Right ventricle myocardium superior (tissue), 1 donor: ENCODE data around the gene LRRK1. TPM values are rescaled to one million over a fixed set of nuclear protein-coding genes. Genes with fewer than 3 reads are reported as not detected.

Experiments used
- ATAC-seq: fragments of 200-7000 bp; cut with Tn5 transposase; one replicate; pipeline ENCODE4 v1.9.1; 2020; ENCODE audit warnings: mild to moderate bottlenecking; ENCODE audit not compliant: poor library complexity
- DNase-seq: peaks from one replicate; pipeline ENCODE4 v3.0.0-alpha.2; 2020
- intact Hi-C: fragments of 100-400 bp; cut with DNase I; formaldehyde crosslinking; loops from one replicate; pipeline ENCODE4 v1.11.2; 2022
- total RNA-seq: library from RNA; stranded (reverse); fragmentation: NEBNext Ultra II Directional; extraction: Animal tissue kit (Norgen Biotek cat#: 25700); gene quantifications from one replicate; pipeline ENCODE4 v1.2.1, GENCODE V29; 2021
- donor health status: DM: no; HTN: yes; CAD: no; lungs with severe emphysema.

LRRK1 gene
- total RNA-seq, 1 donor from 2014 or later = 3.0 TPM

DNA sequence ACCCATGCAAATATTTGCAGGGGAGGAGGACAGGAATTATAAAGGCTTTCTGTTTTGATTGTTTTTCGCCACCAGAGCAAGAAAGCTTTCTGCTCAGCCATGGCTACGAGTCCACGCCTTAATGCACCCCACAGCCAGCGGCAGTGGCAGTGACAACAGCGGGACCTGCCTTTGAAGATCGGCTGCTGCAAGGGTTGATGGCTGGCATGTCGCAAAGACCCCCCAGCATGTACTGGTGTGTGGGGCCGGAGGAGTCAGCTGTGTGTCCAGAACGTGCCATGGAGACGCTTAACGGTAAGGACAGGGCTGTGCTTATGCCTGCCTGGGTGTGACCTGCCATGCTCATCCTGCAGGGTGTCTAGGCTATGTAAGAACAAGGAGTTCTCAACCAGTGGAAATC is 5.3 kb downstream of the LRRK1 start:
- no peak for DNase-seq
- no peak for ATAC-seq
- intact Hi-C loops = loop anchor here (10.0 kb wide), 1 partner anchor 340 kb away; no protein-coding TSS in a partner anchor

- intact Hi-C loops = loop anchor here (10.0 kb wide), 1 partner anchor 339 kb away; no protein-coding TSS in a partner anchor
- DNase-seq = no peak
- ATAC-seq = no peak
Observed at GRCh38 chr15:100925480-100925879, 6.3 kb downstream of the LRRK1 start.

GRCh38 chr15:100926258-100926657 is 7.1 kb downstream of the LRRK1 start:
- ATAC-seq = no peak
- intact Hi-C loops = loop anchor here (10.0 kb wide), 1 partner anchor 339 kb away; no protein-coding TSS in a partner anchor
- DNase-seq = no peak

DNA sequence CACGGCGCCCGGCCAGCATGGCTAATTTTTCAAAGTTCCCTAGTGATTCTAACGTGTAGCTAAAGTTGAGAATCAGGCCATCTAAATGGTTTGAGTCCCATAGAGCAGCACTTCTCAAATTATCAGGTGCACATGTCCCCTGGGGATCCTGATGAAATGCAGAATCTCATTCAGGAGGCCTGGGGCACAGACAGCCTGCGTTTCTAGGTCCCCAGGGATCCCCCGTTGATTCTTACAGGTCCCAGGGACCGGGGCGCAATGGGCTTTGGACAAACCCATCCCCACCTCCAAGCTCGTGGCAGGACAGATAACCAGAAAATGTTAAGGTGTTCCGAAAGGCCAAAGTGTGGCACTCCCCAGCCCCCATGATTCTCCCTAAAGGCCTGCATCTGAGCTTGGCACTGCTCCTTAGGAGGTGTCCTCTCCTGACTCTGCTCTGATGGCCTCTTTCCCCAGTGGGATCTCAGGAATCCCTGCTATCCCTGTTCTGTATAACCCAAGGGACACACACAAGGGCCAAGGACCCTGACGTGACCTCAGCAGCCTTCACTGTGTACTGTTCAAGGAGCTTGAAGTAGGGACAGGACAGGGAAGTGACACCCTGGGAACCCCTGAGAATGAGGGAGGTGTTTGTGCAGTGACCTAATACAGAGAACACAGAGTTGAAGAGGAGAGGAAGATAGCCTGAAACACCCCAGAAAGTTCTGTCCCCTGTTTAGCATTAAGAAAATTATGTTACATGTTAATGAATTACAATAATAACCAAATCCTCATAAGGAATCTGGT is 8.0 kb downstream of the LRRK1 start:
- DNase-seq (no peak), ATAC-seq (no peak)
- intact Hi-C loops = loop anchor here (10.0 kb wide), 1 partner anchor 338 kb away; no protein-coding TSS in a partner anchor

DNA sequence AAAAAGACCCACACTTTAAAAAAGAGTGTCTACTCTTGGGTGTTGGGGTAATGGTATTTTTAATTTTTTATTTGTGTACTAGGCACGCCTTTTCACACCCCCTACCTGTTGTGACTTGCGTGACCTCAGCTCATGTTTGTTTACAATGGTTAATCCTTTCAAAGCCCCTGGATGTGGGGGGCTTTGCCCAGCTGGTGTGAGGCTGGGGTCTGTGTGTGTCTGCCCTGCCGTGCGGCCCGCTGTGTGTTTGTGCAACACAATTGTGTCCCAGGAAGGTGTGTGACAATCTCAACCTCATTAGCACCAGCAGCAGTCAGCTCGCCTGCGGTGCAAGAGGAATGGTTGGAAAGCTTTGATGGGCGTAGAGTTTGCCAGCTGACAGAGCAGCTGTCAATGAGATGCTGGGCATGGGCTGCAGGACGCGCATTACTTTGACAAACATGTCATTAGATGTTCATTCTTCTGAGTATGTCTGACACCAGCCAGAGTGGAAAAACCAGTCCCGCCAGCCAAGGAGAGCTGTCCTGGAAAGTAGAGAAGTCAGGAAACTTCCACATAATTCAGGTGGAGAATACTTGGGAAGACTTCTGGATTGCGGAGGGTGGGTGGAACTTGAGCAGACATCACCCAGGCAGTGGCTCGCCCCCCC is 9.6 kb downstream of the LRRK1 start:
- intact Hi-C loops = loop anchor here (10.0 kb wide), 1 partner anchor 336 kb away; no protein-coding TSS in a partner anchor
- DNase-seq (no peak), ATAC-seq (no peak)

DNA sequence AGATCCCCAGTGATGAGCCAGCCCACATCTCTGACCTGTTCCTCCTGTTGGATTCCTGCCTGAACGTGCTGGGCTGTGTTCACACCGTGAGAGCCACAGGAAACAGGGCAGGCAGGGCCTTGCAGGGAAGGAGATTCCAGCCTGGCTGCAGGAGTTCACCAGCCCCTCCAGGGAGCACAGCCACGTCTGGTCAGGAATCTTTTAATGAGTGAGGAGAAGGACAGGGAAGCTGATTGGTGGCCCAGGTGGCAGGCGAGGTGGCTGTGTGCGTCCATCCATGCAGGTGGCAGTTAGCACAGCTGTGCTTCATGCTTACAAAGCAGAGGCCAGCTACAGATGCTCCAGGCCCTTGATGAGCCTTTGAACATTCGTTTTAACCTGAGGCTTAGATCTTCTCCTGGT is 10.5 kb downstream of the LRRK1 start:
- ATAC-seq (no peak), DNase-seq (no peak)
- intact Hi-C loops = loop anchor here (10.0 kb wide), 2 partner anchors 55 to 335 kb away; partner anchors contain the start of gene ALDH1A3

DNA sequence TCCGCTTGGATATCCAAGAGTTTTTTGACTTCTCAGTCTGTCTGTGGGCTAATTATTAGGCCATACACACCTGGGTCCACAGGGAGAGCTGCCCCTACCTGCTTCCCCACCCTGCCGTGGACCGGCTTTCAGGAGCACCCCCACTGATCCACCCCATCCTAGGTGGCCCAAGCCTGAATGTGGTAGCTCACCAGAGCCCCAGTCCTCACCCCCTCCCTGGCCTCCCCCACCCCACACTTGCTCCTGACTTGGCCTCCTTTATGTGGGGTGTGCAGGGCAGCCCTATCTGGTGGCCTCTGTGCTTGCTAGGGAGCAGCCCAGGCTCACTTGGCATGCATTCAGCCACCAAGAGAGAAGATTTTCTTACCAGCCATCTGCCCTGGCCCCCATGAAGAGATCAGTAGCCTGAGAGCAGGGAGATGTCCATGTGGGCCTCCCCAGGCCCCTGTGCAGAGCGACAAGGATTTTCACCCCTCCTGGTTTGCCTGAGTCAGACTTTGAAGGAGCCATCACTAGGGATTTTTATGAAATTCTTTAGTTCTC is 11.2 kb downstream of the LRRK1 start:
- no peak for ATAC-seq
- intact Hi-C loops = loop anchor here (10.0 kb wide), 1 partner anchor 56 kb away; the partner anchor contains the start of gene ALDH1A3
- no peak for DNase-seq

- intact Hi-C loops = loop anchor here (10.0 kb wide), 1 partner anchor 57 kb away; the partner anchor contains the start of gene ALDH1A3
- DNase-seq (no peak), ATAC-seq (no peak)
Observed at GRCh38 chr15:100931143-100931890, 12.2 kb downstream of the LRRK1 start.

- DNase-seq = no peak
- intact Hi-C loops = loop anchor here (10.0 kb wide), 1 partner anchor 58 kb away; the partner anchor contains the start of gene ALDH1A3
Observed at GRCh38 chr15:100932676-100933348, 13.7 kb downstream of the LRRK1 start.

DNA sequence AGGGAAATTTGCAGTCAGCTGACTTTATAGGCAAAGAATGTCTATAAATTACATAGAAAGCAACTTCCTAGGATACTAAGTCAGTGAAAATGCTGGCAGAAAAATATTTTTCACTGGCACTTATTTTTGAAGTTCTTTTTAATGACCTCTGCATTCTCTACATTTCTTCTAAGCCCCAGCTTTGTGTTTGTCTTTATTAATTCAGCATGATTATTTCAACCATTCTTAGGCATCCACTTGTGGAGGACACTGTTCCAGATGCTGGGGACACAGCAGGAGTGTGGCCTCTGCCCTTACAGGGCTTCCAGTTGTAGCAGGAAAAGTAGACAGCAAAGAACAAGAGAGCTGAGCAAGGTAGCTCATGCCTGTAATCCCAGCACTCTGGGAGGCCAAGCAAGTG is 15.0 kb downstream of the LRRK1 start:
- no peak for DNase-seq

More at GRCh38 chr15:100932676-100933348, 13.7 kb downstream of the LRRK1 start:
- no peak for ATAC-seq

GRCh38 chr15:100934726-100935125 is 15.6 kb downstream of the LRRK1 start:
- ATAC-seq (no peak), DNase-seq (no peak)
- intact Hi-C loops = loop anchor here (10.0 kb wide), 1 partner anchor 60 kb away; the partner anchor contains the start of gene ALDH1A3

More for the DNA sequence above, 15.0 kb downstream of the LRRK1 start:
- intact Hi-C loops = loop anchor here (10.0 kb wide), 1 partner anchor 59 kb away; the partner anchor contains the start of gene ALDH1A3
- ATAC-seq = no peak

DNA sequence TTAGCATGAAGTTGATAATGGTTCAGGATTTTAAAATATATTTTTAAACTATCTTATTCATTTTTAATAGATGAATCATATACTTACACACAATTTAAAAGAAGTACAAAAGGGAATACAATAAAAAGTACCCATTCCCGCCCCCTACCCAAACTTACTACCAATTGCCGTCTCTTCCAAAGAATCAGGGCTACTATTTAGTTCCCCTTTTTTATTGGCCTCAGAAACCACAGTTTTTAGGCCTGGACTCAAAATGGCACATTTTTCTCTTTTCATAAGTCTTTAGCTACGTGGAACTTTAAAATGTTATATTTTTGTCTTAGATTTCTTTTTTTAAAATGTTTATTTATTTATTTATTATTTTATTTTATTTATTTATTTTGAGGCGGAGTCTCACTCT is 18.0 kb downstream of the LRRK1 start:
- DNase-seq = no peak
- ATAC-seq = no peak
- intact Hi-C loops = loop anchor here (10.0 kb wide), 1 partner anchor 62 kb away; the partner anchor contains the start of gene ALDH1A3

DNA sequence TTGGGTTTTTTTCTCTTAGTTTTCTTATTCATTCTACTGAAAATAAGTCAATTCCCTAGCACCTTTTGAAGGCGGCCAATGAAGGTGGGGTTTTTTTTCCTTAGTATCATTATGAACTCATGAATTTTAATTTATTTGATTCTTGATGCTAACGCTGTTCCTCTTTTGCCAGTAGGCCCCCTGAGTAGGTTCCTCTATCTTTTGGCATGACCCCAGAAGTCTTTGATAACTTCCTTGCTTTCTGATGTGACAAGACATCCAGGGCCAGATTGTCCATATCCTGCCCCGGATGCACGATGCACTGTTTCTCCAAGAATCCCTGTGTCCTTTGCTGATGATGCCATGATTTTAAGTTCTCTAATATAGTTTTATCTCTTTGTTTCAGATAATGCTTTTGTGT is 20.6 kb downstream of the LRRK1 start:
- ATAC-seq (no peak), DNase-seq (no peak)
- intact Hi-C loops = loop anchor here (10.0 kb wide), 1 partner anchor 65 kb away; the partner anchor contains the start of gene ALDH1A3

- intact Hi-C loops = no loop called here
- no peak for DNase-seq
- ATAC-seq = peak; percentile 41
Observed at GRCh38 chr15:100940767-100941379, 21.7 kb downstream of the LRRK1 start.

GRCh38 chr15:100941536-100941935 is 22.4 kb downstream of the LRRK1 start:
- ATAC-seq (no peak), DNase-seq (no peak)
- intact Hi-C loops = no loop called here

GRCh38 chr15:100942656-100943425 is 23.7 kb downstream of the LRRK1 start:
- ATAC-seq (no peak), DNase-seq (no peak)
- intact Hi-C loops = no loop called here
